GM06990 (cell line): Measurements from ENCODE around the gene EIF3D.

Experiments used
- DNase-seq: peaks from one replicate; pipeline ENCODE4 v3.0.0-alpha.2; 2011; ENCODE audit not compliant: insufficient read length; ENCODE audit errors: extremely low read depth
- H3K27me3 ChIP-seq: replicated peaks from 2 replicates; pipeline ENCODE4 v1.6.0; 2011; ENCODE audit warnings: low read length; ENCODE audit not compliant: control insufficient read depth, insufficient read depth
- H3K36me3 ChIP-seq: 2 replicates; pipeline ENCODE4 v1.5.1; 2011; ENCODE audit warnings: low read length; ENCODE audit not compliant: control insufficient read depth, insufficient read depth
- H3K4me3 ChIP-seq: replicated peaks from 2 replicates; pipeline ENCODE4 v1.5.1; 2011; ENCODE audit warnings: low read depth, mild to moderate bottlenecking, control low read depth, low read length
- CTCF ChIP-seq: IDR thresholded peaks from 2 replicates; pipeline ENCODE4 v1.5.1; 2011; ENCODE audit warnings: low read length, control low read depth, mild to moderate bottlenecking, inconsistent platforms; ENCODE audit not compliant: insufficient read depth, poor library complexity, severe bottlenecking

The EIF3D gene

GRCh38 chr22:36510966-36511881 is 17.7 kb downstream of the EIF3D start:
- Histone ChIP-seq H3K36me3 (peaks cover 33% of the 10 kb centered on the region), H3K27me3 (no peaks in the 10 kb centered on the region), H3K4me3 (no peak overlapping the region)
- peak; percentile 68 for TF ChIP-seq CTCF
- DNase-seq, result no peak

DNA sequence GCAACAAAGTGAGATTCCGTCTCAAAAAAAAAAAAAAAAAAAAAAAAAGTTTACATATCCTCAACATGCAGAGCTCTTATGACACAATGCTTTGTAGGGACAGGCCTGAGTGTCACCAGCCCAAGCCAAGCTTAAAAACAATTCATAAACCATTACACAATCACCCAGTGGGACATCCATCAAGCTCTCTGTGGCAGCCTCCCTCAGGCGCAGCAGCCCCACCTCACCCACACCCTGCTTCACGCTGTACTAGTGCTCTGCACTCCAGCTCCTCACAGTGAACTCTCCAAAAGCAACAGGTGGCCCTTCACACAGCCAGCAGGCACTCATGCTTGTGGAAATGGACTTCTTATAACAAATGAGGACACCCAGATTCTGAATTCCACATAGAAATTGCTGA is 18.6 kb downstream of the EIF3D start:
- no peak overlapping the region for H3K4me3 ChIP-seq
- no peak for DNase-seq
- no peak for TF ChIP-seq CTCF
- H3K36me3 ChIP-seq, result peaks cover 29% of the 10 kb centered on the region
- H3K27me3 ChIP-seq, result no peaks in the 10 kb centered on the region

DNA sequence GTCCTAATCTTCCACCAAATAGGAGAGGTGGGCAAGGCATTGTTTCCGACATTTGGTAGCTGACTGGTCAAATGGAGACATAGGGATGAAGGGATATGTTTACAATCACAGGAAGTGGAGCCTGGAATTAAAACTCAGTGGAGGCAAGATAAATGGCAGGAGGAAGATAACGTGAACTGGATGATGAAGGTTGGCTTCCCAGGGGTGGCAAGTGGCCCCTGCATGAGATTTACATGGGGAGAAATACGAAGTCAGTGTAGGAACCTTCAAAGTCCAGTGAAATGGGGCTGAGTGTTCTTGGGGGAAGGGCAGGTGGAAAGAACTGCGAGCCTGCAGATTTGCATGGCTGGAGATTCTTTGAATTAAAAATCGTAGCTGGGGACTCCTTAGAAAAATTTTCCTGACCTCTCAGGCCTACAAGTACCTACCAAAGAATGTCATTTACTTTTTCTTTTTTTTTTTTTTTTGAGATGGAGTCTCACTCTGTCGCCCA is 21.4 kb downstream of the EIF3D start:
- TF ChIP-seq CTCF, result no peak
- no peak for DNase-seq
- Histone ChIP-seq H3K4me3 (peak overlapping the region; percentile 63), H3K27me3 (no peaks in the 10 kb centered on the region), H3K36me3 (peaks cover 17% of the 10 kb centered on the region)

DNA sequence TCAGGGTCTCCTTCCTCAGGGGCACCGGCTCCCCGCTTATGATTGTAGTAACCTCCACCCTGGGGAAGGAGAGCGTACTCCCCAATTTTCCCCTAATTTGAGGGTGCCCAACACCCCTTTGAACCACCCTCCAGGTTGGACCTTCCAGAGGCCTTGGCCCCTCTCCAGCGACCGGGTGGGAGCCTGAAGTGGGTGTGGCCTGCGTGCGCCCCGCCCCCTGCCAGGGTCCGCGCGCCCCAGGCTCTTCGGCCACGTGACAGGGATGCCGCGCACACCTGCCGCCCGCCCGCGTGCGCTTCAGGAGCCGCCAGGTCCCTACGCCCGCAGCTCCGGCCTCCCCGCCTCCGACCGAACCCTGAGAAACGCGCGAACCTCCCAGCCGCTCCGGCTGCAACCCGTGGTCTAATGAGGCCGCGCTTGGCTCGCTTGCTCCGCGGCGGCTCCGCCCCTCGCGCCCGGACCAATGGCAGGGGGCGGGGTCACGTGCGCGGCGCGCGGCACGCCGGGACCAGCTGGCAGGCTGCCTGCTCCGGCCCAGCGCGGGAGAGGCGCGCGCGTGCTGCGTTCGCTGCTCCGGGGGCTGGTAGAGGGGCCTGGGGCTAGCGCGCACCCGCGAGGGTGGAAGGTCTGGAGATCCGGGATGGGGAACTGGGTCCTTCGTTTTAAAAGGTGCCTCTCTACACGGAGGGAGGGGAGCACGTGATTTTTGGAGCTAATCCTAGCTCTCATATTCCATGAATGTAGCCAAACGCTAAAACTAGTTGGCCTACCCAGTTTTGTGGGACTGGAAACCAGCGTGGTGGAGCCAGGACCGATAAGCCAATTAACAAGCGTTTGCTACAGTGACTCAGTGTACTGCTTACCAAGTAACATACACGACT is 22.1 kb downstream of the EIF3D start, which contains the start of gene FOXRED2:
FOXRED2 (minus strand) TSS at position 404 of the 881 bp plus-strand sequence. CDS start 618 bp downstream, outside the sequence.
- TF ChIP-seq CTCF, result no peak

DNA sequence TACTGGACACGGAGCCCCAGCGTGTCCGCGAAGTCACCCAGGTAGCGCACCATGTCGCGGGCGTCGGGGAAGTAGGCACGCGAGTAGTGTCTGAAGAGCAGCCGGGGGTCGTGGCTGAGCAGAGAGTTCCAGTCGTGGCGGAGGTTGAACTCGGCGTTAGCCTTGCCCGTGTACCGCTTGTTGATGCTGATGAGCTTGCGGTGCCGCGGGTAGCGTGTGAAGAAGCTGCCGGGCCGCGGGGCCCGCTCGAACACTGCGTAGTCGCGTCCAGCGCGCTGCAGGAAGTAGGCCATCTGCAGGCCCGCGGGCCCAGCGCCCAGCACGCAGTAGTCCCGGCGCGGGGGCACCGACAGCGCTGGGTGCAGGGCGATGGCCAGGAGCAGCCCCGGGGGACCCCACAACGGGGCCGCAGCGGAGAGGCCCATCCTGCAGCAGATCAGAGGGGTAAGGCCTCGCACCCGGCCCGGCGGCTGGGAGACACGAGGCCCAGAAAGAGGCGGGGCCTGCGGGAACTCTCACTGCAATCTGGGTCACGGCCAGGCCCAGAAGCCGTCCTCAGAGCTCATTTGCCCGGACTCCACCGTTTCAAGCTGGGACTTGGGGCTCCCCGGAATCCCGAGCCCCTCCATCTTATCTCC is 22.8 kb downstream of the EIF3D start:
- TF ChIP-seq CTCF, result no peak
- Histone ChIP-seq H3K4me3 (peak overlapping the region; percentile 63), H3K27me3 (no peaks in the 10 kb centered on the region), H3K36me3 (peaks cover 8% of the 10 kb centered on the region)
- DNase-seq, result no peak

More for the DNA sequence above, 22.1 kb downstream of the EIF3D start, which contains the start of gene FOXRED2:
- Histone ChIP-seq H3K27me3 (no peaks in the 10 kb centered on the region), H3K36me3 (peaks cover 12% of the 10 kb centered on the region), H3K4me3 (peak within 1 kb of the TSS; percentile 63)
- DNase-seq, result peak; percentile 92
